HFF-Myc (cell line): ENCODE measurements around the gene CDK6.
"Not testable (repeated sequence)": the region's sequence is repeated elsewhere in the genome, so short reads cannot be mapped to it uniquely, and the experiment has no call there.

Experiments
- DNase-seq: peaks from one replicate; pipeline ENCODE4 v3.0.0-alpha.2; 2011; ENCODE audit warnings: low read depth; ENCODE audit errors: extremely low read depth
- H3K4me3 ChIP-seq: replicated peaks from 2 replicates; pipeline ENCODE4 v1.5.1; 2011; ENCODE audit warnings: low read depth, mild to moderate bottlenecking, control low read depth, low read length
- CTCF ChIP-seq: IDR thresholded peaks from 2 replicates; pipeline ENCODE4 v1.5.1; 2012; ENCODE audit warnings: mild to moderate bottlenecking, low read depth, low read length, control low read depth; ENCODE audit errors: missing control alignments

CDK6 gene

GRCh38 chr7:92612501-92612900 is 223.9 kb downstream of the CDK6 start:
- no peak overlapping the region for H3K4me3 ChIP-seq
- TF ChIP-seq CTCF: no peak
- DNase-seq: no peak

GRCh38 chr7:92611735-92612134 is 224.6 kb downstream of the CDK6 start:
- H3K4me3 ChIP-seq: no peak overlapping the region
- no peak for DNase-seq
- no peak for TF ChIP-seq CTCF

- peak; percentile 23 for TF ChIP-seq CTCF
- DNase-seq: no peak
- H3K4me3 ChIP-seq: no peak overlapping the region
Observed at GRCh38 chr7:92609921-92610518, 226.4 kb downstream of the CDK6 start.

GRCh38 chr7:92608380-92609322 is 227.7 kb downstream of the CDK6 start:
- no peak for TF ChIP-seq CTCF
- no peak overlapping the region for H3K4me3 ChIP-seq
- DNase-seq: no peak

- no peak for TF ChIP-seq CTCF
- H3K4me3 ChIP-seq: no peak overlapping the region
Observed at GRCh38 chr7:92606985-92607384, 229.4 kb downstream of the CDK6 start.

DNA sequence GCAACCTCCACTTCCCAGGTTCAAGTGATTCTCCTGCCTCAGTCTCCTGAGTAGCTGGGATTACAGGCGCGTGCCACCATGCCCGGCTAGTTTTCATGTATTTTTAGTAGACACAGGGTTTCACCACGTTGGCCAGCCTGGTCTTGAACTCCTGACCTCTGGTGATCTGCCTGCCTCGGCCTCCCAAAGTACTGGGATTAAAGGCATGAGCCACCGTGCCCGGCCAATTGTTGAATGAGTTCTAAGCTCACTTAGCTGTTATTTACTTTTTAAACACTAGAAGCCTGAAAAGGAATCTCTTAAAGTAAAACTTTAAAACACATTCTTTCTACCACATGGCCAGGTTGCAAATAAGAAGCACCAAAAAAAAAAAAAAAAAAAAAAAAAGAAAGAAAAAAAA is 231.9 kb downstream of the CDK6 start:
- not testable (repeated sequence) for H3K4me3 ChIP-seq, DNase-seq

More at GRCh38 chr7:92606985-92607384, 229.4 kb downstream of the CDK6 start:
- DNase-seq: no peak

- no peak overlapping the region for H3K4me3 ChIP-seq
- DNase-seq: no peak
- TF ChIP-seq CTCF: no peak
Observed at GRCh38 chr7:92603089-92603445, 233.3 kb downstream of the CDK6 start.
